Measurements from ENCODE around the gene PRKCH. TPM values are rescaled to one million over a fixed set of nuclear protein-coding genes. Genes with fewer than 3 reads are reported as not detected.

PRKCH gene
- total RNA-seq, 1 donor from 2014 or later = 0.30 TPM

- H3K27me3 Mint-ChIP-seq (ENCODE audit: low read depth) = peaks cover 7% of the 10 kb centered on the region
- H3K4me1 Mint-ChIP-seq = peaks cover 11% of the 10 kb centered on the region
- no peak overlapping the region for H3K4me3 Mint-ChIP-seq
- no peaks in the 10 kb centered on the region for H3K9me3 Mint-ChIP-seq
- DNase-seq (ENCODE audit: low read depth, low spot score) = no peak
- no peak overlapping the region for H3K27ac Mint-ChIP-seq (ENCODE audit: unreplicated experiment)
- no peak for TF ChIP-seq CTCF (conservative IDR thresholded peaks at IDR 0.05)
- no peaks in the 10 kb centered on the region for H3K36me3 Mint-ChIP-seq (ENCODE audit: low read depth)
Measured at GRCh38 chr14:61543946-61544345, 222.6 kb downstream of the PRKCH start.

- DNase-seq (ENCODE audit: low read depth, low spot score) = no peak
- no peak overlapping the region for H3K27ac Mint-ChIP-seq (ENCODE audit: unreplicated experiment)
- H3K9me3 Mint-ChIP-seq = no peaks in the 10 kb centered on the region
- no peak overlapping the region for H3K4me3 Mint-ChIP-seq
- peaks cover 6% of the 10 kb centered on the region for H3K27me3 Mint-ChIP-seq (ENCODE audit: low read depth)
- no peaks in the 10 kb centered on the region for H3K36me3 Mint-ChIP-seq (ENCODE audit: low read depth)
- H3K4me1 Mint-ChIP-seq = peaks cover 11% of the 10 kb centered on the region
- no peak for TF ChIP-seq CTCF (conservative IDR thresholded peaks at IDR 0.05)
Measured at GRCh38 chr14:61544448-61545330, 223.3 kb downstream of the PRKCH start.

GRCh38 chr14:61545726-61546455 is 224.5 kb downstream of the PRKCH start:
- Mint-ChIP-seq H3K4me1 (peaks cover 11% of the 10 kb centered on the region), H3K27ac (ENCODE audit: unreplicated experiment) (no peak overlapping the region), H3K36me3 (ENCODE audit: low read depth) (no peaks in the 10 kb centered on the region), H3K4me3 (no peak overlapping the region), H3K27me3 (ENCODE audit: low read depth) (peaks cover 2% of the 10 kb centered on the region), H3K9me3 (no peaks in the 10 kb centered on the region)
- no peak for DNase-seq (ENCODE audit: low read depth, low spot score)
- no peak for TF ChIP-seq CTCF (conservative IDR thresholded peaks at IDR 0.05)

- no peak for TF ChIP-seq CTCF (conservative IDR thresholded peaks at IDR 0.05)
- Mint-ChIP-seq H3K36me3 (ENCODE audit: low read depth) (no peaks in the 10 kb centered on the region), H3K4me3 (no peak overlapping the region), H3K9me3 (no peaks in the 10 kb centered on the region), H3K4me1 (peaks cover 11% of the 10 kb centered on the region), H3K27ac (ENCODE audit: unreplicated experiment) (no peak overlapping the region), H3K27me3 (ENCODE audit: low read depth) (no peaks in the 10 kb centered on the region)
- no peak for DNase-seq (ENCODE audit: low read depth, low spot score)
Measured at GRCh38 chr14:61547186-61548069, 226.0 kb downstream of the PRKCH start.

- Mint-ChIP-seq H3K4me1 (peaks cover 20% of the 10 kb centered on the region), H3K27ac (ENCODE audit: unreplicated experiment) (no peak overlapping the region), H3K9me3 (no peaks in the 10 kb centered on the region), H3K27me3 (ENCODE audit: low read depth) (no peaks in the 10 kb centered on the region), H3K4me3 (no peak overlapping the region), H3K36me3 (ENCODE audit: low read depth) (no peaks in the 10 kb centered on the region)
- no peak for TF ChIP-seq CTCF (conservative IDR thresholded peaks at IDR 0.05)
- DNase-seq (ENCODE audit: low read depth, low spot score) = no peak
Measured at GRCh38 chr14:61549425-61549824, 228.0 kb downstream of the PRKCH start.
